NCI-H1105 treated with DMSO at 0.1 percent for 48 hours (cell line): ENCODE data around the gene ENTREP1.
"Not testable (repeated sequence)": the region's sequence is repeated elsewhere in the genome, so short reads cannot be mapped to it uniquely, and the experiment has no call there.

Experiments
- DNase-seq: peaks from one replicate; lab custom pipeline; 2025; lab: John Stamatoyannopoulos, UW

The ENTREP1 gene

GRCh38 chr9:69324549-69325401 is at the start of gene ENTREP1:
Gene ENTREP1 (plus strand): TSS chr9:69325215. CDS start chr9:69325310, 95 bp downstream.
- peak; percentile 74 for DNase-seq

DNA sequence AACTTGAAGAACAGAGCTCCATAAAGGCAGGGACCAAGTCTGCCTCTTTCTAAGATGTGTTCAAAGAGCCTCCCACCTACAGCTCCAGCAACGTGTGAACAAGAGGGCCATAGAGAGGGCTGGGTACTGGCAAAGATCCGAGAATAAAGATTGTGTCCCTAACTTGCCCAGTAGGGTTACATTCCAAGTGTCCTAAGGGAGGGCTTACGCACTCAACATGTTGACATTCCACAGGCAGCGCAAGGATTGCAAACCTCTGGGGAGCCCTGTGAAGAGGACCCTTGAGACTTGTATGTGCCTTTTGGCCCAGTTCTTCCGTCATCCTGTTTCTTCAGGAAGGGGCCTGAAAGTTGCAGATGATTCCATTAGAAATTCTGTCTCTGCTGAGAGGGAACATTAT is 48.2 kb upstream of the ENTREP1 start:
- DNase-seq = no peak

- no peak for DNase-seq
Observed at GRCh38 chr9:69279084-69279731, 45.8 kb upstream of the ENTREP1 start.

- no peak for DNase-seq
Observed at GRCh38 chr9:69279733-69280132, 45.3 kb upstream of the ENTREP1 start.

GRCh38 chr9:69283003-69283402 is 42.0 kb upstream of the ENTREP1 start:
- no peak for DNase-seq

DNA sequence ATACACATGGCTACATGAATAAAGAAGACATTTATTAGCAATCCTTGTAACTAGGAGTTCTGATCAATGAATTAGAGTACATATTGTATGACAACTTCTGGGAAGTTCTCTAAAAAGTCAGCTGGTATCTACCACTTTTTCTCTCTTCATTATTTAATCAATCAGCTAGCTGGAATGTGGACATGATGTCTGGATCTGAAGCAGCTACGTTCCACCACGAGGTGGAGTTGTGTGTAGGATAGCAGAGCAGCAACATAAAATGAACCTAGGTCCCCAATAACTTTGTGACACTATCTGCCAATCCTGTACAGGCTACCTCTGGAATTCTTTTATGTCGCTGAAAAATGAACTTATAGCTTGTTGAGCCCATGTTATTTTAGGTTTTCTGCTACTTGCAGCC is 32.9 kb upstream of the ENTREP1 start:
- DNase-seq = no peak

DNA sequence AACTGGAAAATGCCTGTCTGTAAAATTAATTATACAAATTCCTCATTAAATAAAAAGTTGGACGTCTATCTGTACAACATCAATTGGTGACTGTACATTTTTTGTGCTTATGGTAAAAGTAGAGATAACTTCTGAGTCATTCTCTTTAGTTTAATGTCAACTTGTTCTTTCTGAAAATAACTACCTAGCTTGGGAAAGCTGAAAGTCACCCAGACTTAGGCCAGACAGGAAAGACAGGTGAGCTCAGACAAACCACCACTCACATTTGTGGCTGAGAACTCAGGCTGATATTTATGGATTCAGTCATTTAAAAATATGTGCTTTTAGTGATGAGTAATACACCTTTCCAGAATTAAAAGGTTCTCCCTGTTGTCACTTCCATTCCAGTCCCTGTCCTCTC is 31.9 kb upstream of the ENTREP1 start:
- no peak for DNase-seq

DNA sequence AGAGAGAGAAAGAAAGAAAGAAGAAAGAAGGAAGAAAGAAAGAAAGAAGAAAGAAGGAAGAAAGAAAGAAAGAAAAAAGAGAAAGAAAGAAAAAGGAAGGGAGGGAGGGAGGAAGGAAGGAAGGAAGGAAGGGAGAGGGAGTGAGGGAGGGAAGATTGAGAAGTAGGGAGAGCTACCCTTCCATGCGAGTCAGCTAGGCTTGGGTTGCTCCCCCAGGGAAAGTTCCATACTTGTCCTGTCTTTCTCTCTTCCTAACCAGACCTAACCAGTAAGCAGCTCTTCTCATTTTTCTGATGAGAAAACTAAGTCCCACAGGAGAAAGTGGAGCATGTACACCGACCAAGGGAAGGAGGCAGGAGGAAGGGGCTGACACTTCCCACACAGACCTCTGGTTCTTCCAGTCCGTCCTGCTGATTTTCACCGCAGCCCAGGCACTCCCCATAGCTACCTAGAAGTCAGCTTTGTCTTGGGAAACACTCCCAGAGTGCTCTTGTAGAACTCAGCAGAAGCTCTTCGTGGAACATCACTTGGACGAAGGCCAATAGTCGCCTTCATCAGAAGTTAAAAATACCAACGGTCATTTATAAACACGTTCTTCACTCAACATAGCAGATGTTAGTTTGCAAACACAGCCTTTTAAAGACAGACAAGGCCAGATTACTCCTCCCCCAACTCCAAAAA is 29.0 kb upstream of the ENTREP1 start:
- no peak for DNase-seq

- no peak for DNase-seq
Observed at GRCh38 chr9:69297300-69297980, 27.6 kb upstream of the ENTREP1 start.

DNA sequence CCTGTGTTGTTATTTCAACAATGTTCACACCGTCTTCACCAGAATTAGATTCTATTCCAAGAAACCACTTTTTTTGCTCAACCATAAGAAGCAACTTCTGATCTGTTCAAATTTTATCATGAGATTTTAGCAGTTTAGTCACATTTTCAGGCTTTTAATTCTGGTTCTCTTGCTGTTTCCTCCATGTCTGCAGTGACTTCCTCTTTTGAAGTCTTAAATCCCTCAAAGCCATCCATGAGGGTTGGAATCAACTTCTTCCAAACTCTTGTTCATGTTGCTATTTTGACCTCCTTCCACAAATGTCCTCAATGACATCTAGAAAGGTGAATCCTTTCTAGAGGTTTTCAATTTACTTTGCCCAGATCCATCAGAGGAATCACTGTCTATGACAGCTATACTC is 25.7 kb upstream of the ENTREP1 start:
- DNase-seq = no peak

GRCh38 chr9:69299826-69300225 is 25.2 kb upstream of the ENTREP1 start:
- no peak for DNase-seq

GRCh38 chr9:69303331-69303730 is 21.7 kb upstream of the ENTREP1 start:
- DNase-seq = no peak

DNA sequence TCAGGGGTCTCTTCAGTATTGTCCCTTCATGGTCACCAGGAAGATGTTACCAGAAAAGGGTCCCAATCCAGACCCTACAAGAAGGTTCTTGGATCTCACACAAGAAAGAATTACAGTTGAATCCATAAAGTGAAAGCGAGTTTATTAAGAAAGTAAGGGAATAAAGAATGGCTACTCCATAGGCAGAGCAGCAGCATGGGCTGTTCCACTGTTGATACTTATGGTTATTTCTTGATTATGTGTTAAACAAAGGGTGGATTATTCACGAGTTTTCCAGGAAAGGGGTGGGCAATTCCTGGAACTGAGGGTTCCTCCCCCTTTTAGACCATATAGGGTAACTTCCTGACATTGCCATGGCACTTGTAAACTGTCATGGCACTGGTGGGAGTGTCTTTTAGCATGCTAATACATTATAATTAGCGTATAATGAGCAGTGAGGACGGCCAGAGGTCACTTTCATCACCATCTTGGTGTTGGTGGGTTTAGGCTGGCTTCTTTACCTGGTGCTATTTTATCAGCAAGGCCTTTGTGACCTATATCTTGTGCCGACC is 18.0 kb upstream of the ENTREP1 start:
- not testable (repeated sequence) for DNase-seq

- no peak for DNase-seq
Observed at GRCh38 chr9:69307446-69308205, 17.4 kb upstream of the ENTREP1 start.

- DNase-seq = no peak
Observed at GRCh38 chr9:69308206-69308931, 16.6 kb upstream of the ENTREP1 start.

GRCh38 chr9:69313175-69313574 is 11.8 kb upstream of the ENTREP1 start:
- DNase-seq = no peak

GRCh38 chr9:69314547-69314946 is 10.5 kb upstream of the ENTREP1 start:
- DNase-seq = no peak

GRCh38 chr9:69317081-69317480 is 7.9 kb upstream of the ENTREP1 start:
- DNase-seq = no peak

DNA sequence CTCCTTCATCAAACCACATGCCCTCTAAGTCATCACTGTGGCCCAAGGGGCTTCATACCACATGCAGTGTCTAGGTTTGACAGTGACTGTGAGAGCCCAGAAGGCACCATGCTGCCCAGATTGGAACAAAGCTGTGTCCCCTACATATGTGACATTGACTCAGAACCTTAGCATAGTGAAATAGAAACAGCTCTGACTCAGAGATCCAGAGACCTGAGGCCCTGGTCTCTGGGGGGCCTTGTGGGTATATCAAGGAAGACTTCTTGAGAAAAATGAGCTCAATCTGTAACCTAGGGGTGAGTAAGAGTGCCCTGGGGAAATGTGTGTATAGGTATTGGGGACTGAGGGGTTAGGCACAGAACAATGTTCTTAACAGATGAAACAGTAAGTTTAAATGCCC is 7.1 kb upstream of the ENTREP1 start:
- DNase-seq = no peak

DNA sequence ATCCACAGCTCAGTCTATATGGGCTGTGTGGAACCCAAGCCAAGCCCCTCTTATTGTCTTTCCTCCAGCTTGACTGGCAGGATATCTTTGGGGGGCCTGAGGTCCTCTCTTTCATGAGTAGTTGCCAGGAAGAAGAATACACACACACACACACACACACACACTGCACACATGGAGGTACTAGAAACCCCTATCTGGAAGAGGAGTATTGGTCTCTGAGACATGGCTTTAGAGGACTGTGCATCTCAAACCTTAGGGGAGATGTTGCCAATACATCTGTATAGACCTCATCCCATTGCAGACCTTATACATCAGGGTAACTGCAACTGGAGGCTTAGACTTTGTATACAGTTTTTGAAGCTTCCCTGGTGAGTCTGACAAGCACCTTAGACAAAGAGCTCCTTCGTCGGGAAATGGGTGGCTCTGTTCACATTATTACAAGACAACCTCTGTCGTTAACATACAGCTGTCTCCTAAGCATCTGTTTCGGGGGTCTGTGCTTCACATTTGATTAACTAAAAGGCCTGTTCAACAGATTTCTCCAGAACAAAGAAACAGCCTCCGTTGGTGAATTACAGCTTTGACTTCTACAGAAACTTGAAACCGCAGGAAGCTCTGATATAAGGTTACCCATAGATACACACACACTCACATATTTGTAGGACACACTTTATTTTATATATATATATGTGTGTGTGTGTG is 5.5 kb upstream of the ENTREP1 start:
- peak; percentile 12 for DNase-seq
